ENCODE results near the gene TAF11L14.
"Not testable (repeated sequence)": the region's sequence is repeated elsewhere in the genome, so short reads cannot be mapped to it uniquely, and the experiment has no call there.

Gene TAF11L14

GRCh38 chr5:17634160-17634559 is at the start of gene TAF11L14:
TAF11L14 (plus strand) TSS chr5:17634460.
- no peak for ATAC-seq

GRCh38 chr5:17585658-17586057 is 48.6 kb upstream of the TAF11L14 start, which contains the start of gene TAF11L7:
TAF11L7 (minus strand) TSS chr5:17585758.
- not testable (repeated sequence) for H3K9me3 Mint-ChIP-seq; H3K27ac Mint-ChIP-seq; H3K36me3 Mint-ChIP-seq; H3K4me1 Mint-ChIP-seq; H3K4me3 Mint-ChIP-seq; DNase-seq (ENCODE audit: low spot score in 2 of 2); ATAC-seq

More at GRCh38 chr5:17634160-17634559, at the start of gene TAF11L14:
- Mint-ChIP-seq H3K36me3 (no peaks in the 10 kb centered on the region), H3K27ac (no peak within 1 kb of the TSS), H3K4me3 (no peak within 1 kb of the TSS), H3K4me1 (no peaks in the 10 kb centered on the region), H3K9me3 (peaks cover 9% of the 10 kb centered on the region)
- DNase-seq (ENCODE audit: low spot score in 2 of 2): no peak

- H3K36me3 Mint-ChIP-seq; H3K4me3 Mint-ChIP-seq; DNase-seq (ENCODE audit: low spot score in 2 of 2); H3K4me1 Mint-ChIP-seq; H3K9me3 Mint-ChIP-seq; ATAC-seq; H3K27ac Mint-ChIP-seq: not testable (repeated sequence)
Measured at GRCh38 chr5:17590860-17591259, 43.4 kb upstream of the TAF11L14 start, which contains the start of gene TAF11L8. TAF11L8 (minus strand) TSS chr5:17590960.

GRCh38 chr5:17594255-17594654 is 40.0 kb upstream of the TAF11L14 start, which contains the start of gene TAF11L9:
TAF11L9 (minus strand) TSS chr5:17594394.
- not testable (repeated sequence) for H3K36me3 Mint-ChIP-seq; H3K4me3 Mint-ChIP-seq; ATAC-seq; H3K4me1 Mint-ChIP-seq; H3K27ac Mint-ChIP-seq; H3K9me3 Mint-ChIP-seq; DNase-seq (ENCODE audit: low spot score in 2 of 2)

GRCh38 chr5:17597728-17598127 is 36.5 kb upstream of the TAF11L14 start, which contains the start of gene TAF11L10:
TAF11L10 (minus strand) TSS chr5:17597828.
- DNase-seq (ENCODE audit: low spot score in 2 of 2); H3K36me3 Mint-ChIP-seq; H3K9me3 Mint-ChIP-seq; ATAC-seq; H3K4me3 Mint-ChIP-seq; H3K4me1 Mint-ChIP-seq; H3K27ac Mint-ChIP-seq: not testable (repeated sequence)

GRCh38 chr5:17603880-17604279 is 30.4 kb upstream of the TAF11L14 start, which contains the start of gene TAF11L11:
TAF11L11 (plus strand) TSS chr5:17604183.
- not testable (repeated sequence) for H3K27ac Mint-ChIP-seq; H3K36me3 Mint-ChIP-seq; H3K4me3 Mint-ChIP-seq; ATAC-seq; DNase-seq (ENCODE audit: low spot score in 2 of 2); H3K4me1 Mint-ChIP-seq
- peaks cover 13% of the 10 kb centered on the region for H3K9me3 Mint-ChIP-seq

- Mint-ChIP-seq H3K27ac (no peak overlapping the region), H3K4me1 (no peaks in the 10 kb centered on the region), H3K9me3 (peaks cover 13% of the 10 kb centered on the region), H3K4me3 (no peak overlapping the region), H3K36me3 (no peaks in the 10 kb centered on the region)
- DNase-seq (ENCODE audit: low spot score in 2 of 2) (no peak), ATAC-seq (no peak)
Measured at GRCh38 chr5:17604951-17605350, 29.3 kb upstream of the TAF11L14 start.

- H3K27ac Mint-ChIP-seq; H3K4me1 Mint-ChIP-seq; DNase-seq (ENCODE audit: low spot score in 2 of 2); H3K36me3 Mint-ChIP-seq; ATAC-seq; H3K4me3 Mint-ChIP-seq: not testable (repeated sequence)
- peaks cover 16% of the 10 kb centered on the region for H3K9me3 Mint-ChIP-seq
Measured at GRCh38 chr5:17607461-17607860, 26.8 kb upstream of the TAF11L14 start.

GRCh38 chr5:17610092-17610491 is 24.2 kb upstream of the TAF11L14 start, which contains the start of gene TAF11L12:
TAF11L12 (plus strand) TSS chr5:17610392.
- not testable (repeated sequence) for ATAC-seq; H3K4me1 Mint-ChIP-seq; H3K27ac Mint-ChIP-seq; H3K4me3 Mint-ChIP-seq; DNase-seq (ENCODE audit: low spot score in 2 of 2); H3K36me3 Mint-ChIP-seq
- peaks cover 18% of the 10 kb centered on the region for H3K9me3 Mint-ChIP-seq

GRCh38 chr5:17614872-17615605 is 19.2 kb upstream of the TAF11L14 start:
- ATAC-seq: no peak
- no peak for DNase-seq (ENCODE audit: low spot score in 2 of 2)
- peaks cover 12% of the 10 kb centered on the region for H3K9me3 Mint-ChIP-seq
- H3K36me3 Mint-ChIP-seq: no peaks in the 10 kb centered on the region
- H3K4me1 Mint-ChIP-seq: no peaks in the 10 kb centered on the region
- H3K27ac Mint-ChIP-seq: no peak overlapping the region
- H3K4me3 Mint-ChIP-seq: no peak overlapping the region

- ATAC-seq (no peak), DNase-seq (ENCODE audit: low spot score in 2 of 2) (no peak)
- H3K27ac Mint-ChIP-seq: no peak overlapping the region
- H3K4me3 Mint-ChIP-seq: no peak overlapping the region
- H3K4me1 Mint-ChIP-seq: no peaks in the 10 kb centered on the region
- no peaks in the 10 kb centered on the region for H3K36me3 Mint-ChIP-seq
- H3K9me3 Mint-ChIP-seq: peaks cover 9% of the 10 kb centered on the region
Measured at GRCh38 chr5:17619354-17619753, 14.9 kb upstream of the TAF11L14 start.

- H3K4me3 Mint-ChIP-seq: no peak overlapping the region
- DNase-seq (ENCODE audit: low spot score in 2 of 2) (no peak), ATAC-seq (no peak)
- peaks cover 6% of the 10 kb centered on the region for H3K9me3 Mint-ChIP-seq
- H3K27ac Mint-ChIP-seq: no peak overlapping the region
- no peaks in the 10 kb centered on the region for H3K4me1 Mint-ChIP-seq
- no peaks in the 10 kb centered on the region for H3K36me3 Mint-ChIP-seq
Measured at GRCh38 chr5:17620627-17621026, 13.6 kb upstream of the TAF11L14 start.

GRCh38 chr5:17625686-17626085 is 8.6 kb upstream of the TAF11L14 start:
- H3K9me3 Mint-ChIP-seq: peaks cover 8% of the 10 kb centered on the region
- H3K4me1 Mint-ChIP-seq: no peaks in the 10 kb centered on the region
- H3K36me3 Mint-ChIP-seq: no peaks in the 10 kb centered on the region
- H3K27ac Mint-ChIP-seq: no peak overlapping the region
- ATAC-seq: peak; percentile 16
- DNase-seq (ENCODE audit: low spot score in 2 of 2): no peak
- no peak overlapping the region for H3K4me3 Mint-ChIP-seq

GRCh38 chr5:17631788-17632187 is 2.5 kb upstream of the TAF11L14 start, which contains the start of gene TAF11L13:
TAF11L13 (plus strand) TSS chr5:17632088.
- H3K4me3 Mint-ChIP-seq; ATAC-seq; H3K9me3 Mint-ChIP-seq; H3K4me1 Mint-ChIP-seq; H3K36me3 Mint-ChIP-seq; DNase-seq (ENCODE audit: low spot score in 2 of 2); H3K27ac Mint-ChIP-seq: not testable (repeated sequence)

GRCh38 chr5:17649232-17649631 is 15.0 kb downstream of the TAF11L14 start:
- H3K36me3 Mint-ChIP-seq; ATAC-seq; H3K4me3 Mint-ChIP-seq; H3K27ac Mint-ChIP-seq; DNase-seq (ENCODE audit: low spot score in 2 of 2); H3K4me1 Mint-ChIP-seq: not testable (repeated sequence)
- peaks cover 13% of the 10 kb centered on the region for H3K9me3 Mint-ChIP-seq

GRCh38 chr5:17655201-17655759 is 21.0 kb downstream of the TAF11L14 start:
- DNase-seq (ENCODE audit: low spot score in 2 of 2); H3K27ac Mint-ChIP-seq; H3K4me3 Mint-ChIP-seq; H3K4me1 Mint-ChIP-seq; H3K36me3 Mint-ChIP-seq: not testable (repeated sequence)
- ATAC-seq: peak; percentile 13
- H3K9me3 Mint-ChIP-seq: peaks cover 12% of the 10 kb centered on the region

Measured in stimulated activated effector memory CD8-positive, alpha-beta T cell treated with anti-CD3 and anti-CD28 coated beads, Interleukin-12 subunit alpha, Interleukin-12 subunit beta, amount 100 ng/mL, for 72 hours (primary cell).